Measurements from ENCODE around the gene RUVBL2.
A peak's percentile ranks its signal among the peaks of the same experiment; 100 is the strongest.

RUVBL2 gene

GRCh38 chr19:48989701-48990291 is 3.9 kb upstream of the RUVBL2 start:
- DNase-seq, result no peak

- no peak for DNase-seq
Observed at GRCh38 chr19:48990400-48990799, 3.3 kb upstream of the RUVBL2 start.

- DNase-seq, result no peak
Observed at GRCh38 chr19:48991011-48991609, 2.6 kb upstream of the RUVBL2 start.

DNA sequence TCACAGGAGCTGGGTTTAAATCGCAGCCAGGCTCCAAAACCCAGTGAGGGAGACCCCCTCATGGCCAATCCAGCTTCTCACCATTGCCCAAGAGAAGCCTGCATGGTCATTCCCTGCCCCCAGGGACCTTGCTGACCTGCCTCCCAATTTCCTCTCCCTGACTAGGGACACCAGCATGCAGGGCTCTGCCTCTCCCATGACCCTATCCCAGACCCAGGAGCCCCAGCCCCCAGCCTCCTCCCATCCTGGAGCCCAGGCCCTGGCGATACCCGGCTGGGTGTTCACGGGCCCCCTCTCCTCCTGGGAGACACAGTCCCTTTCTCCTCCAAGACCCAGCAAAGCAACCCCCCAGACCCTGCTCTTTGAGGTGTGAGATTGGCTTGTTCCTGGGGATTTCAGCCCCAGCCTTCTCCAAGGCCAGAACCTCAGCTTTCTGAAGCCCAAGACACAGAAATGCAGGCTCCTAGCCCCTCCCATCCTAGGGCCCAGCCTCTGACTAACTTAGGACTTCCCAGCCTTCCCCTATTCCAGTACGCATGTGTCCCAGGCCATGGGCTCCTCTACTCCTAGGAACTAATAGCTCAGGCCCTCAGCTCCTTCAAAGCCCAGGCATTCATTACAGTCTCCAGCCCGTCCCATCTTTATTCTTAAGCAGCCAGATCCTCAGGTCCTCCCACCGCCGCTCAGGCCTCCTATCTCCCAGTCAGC is 1.7 kb upstream of the RUVBL2 start:
- no peak for DNase-seq

DNA sequence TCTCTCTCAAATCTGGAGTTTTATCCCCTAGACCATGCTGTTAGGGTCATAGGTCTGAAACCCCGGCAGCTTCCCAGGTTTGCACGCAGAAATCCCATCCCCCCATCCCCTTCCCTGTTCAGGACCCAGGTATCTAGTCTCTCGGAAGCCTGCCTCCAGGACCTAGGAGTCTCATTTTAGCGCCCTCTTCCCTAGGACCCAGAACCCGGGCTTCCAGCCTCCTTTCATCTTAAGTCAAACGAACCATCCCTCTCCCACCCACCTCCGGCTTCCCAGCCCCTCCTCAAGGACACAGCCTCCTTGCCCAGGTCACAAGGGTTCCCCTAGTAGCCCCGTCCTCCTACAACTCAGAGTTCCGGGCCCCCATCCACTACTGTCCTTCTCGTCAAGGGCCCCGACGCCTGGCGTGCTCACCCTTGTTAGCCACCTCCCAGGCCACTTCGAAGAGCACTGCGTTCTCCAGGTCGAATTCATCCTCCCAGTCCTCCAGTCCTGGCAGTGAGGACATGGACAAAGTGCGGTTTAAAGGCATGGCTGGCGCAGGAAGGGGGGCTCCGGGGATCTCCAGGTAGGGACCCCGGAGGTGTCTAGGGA is 1.0 kb upstream of the RUVBL2 start:
- DNase-seq, result no peak

DNA sequence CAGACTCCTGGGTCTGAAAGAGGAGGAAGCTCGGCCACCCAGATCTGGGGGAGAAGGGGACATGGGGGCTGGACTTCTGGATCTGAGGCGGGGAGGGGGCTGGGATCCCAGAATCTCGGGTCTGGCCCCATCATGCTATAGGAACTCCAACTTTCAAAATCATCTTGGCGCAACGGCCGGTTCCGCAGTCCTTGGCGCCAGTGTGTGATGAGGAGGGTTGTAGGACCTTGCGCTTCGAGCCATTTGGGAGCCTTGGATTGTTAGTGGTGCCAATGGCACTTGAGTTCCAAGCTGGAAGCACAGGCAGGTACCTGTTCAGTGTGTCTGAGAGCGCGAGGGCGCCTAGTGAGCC is 324 bp downstream of the RUVBL2 start:
- no peak for DNase-seq

GRCh38 chr19:48997972-48998371 is 4.3 kb downstream of the RUVBL2 start:
- peak in 2 of 5 donors; percentile 41 to 51 for DNase-seq

DNA sequence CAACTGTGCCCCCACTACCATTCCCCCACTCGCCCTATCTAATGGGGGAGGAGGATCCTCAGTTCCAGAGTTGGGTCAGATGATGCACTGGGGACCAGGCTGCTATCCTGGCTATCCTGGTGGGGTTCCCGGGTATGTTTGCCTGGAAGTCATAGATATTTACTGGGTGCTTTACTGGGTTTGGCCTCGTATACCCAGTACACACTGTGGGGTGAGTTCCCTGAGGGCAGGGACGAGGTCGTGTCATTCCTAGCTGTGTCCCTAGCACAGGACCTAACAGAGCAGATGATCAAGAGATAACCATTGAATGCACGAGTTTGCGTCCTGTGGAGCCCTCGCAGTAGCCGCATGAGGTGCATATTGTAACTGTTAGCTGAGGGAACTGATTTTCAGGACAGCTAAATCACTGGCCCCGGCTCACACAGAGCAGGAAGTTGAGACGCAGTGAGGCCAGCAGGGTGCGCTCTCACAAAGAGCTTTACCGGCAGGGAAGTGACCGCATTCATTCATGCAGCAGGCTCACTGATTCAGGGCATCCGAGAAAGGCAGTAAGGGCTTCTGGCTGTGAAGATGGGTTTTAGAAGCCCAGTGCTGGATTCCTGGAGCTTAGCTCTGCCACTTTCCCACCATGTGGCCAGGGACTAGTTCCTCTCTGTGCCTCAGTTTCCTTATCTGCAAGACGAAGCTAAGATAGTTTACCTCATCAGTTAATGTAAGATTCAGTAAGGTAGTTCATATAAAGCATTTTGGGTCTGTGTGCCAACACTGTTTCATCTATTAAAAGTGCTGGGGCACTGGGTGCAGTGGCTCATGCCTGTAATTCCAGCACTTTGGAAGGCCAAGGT is 6.0 kb downstream of the RUVBL2 start:
- DNase-seq, result peak; percentile 33 to 66 (median 51)

GRCh38 chr19:49004133-49004532 is 10.4 kb downstream of the RUVBL2 start:
- no peak for DNase-seq

GRCh38 chr19:49004964-49005614 is 11.4 kb downstream of the RUVBL2 start:
- no peak for DNase-seq

GRCh38 chr19:49006905-49007304 is 13.2 kb downstream of the RUVBL2 start:
- no peak for DNase-seq

DNA sequence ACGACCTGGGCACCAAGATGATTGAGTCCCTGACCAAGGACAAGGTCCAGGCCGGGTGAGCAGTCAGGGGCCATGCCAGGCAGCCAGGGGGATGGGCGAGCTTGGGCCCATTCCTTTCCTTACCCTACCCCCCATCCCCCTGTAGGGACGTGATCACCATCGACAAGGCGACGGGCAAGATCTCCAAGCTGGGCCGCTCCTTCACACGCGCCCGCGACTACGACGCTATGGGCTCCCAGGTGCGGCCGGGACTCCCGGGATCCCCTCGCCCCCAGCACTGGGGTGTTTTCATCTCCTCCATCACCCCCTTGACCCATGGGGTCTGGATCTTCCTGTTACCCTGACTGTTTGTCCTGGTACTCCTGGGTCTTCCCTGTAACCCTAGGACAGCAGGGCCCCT is 16.1 kb downstream of the RUVBL2 start:
- no peak for DNase-seq

DNA sequence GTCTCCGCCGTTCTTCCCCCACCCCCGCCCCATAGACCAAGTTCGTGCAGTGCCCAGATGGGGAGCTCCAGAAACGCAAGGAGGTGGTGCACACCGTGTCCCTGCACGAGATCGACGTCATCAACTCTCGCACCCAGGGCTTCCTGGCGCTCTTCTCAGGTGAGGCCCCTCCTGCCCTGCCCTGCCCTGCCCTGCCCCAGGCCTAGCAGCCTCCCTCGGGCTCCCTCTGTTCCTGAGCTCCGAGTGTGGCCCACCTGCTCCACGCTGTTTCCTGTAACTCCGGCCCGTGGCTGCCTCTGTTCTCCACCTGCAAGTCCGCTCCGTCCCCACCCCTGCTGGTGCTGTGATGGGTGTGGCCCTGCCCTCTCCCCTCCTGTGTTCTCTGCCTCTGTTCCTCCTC is 16.8 kb downstream of the RUVBL2 start:
- DNase-seq, result no peak

DNA sequence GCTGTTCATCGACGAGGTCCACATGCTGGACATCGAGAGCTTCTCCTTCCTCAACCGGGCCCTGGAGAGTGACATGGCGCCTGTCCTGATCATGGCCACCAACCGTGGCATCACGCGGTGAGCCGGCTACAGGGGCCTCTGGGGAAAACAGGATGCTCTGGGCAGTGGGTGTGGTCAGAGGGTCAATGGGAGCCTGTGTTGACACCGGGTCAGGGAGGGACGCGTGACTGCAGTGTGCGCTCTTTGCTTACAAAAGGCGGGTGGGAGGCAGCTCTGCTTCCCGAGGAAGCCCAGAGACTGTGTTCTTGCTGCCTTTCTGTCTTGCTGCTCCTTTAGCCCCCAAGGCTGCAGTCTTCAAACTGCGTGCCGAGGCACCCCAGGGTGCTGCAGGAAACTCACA is 17.5 kb downstream of the RUVBL2 start:
- no peak for DNase-seq

DNA sequence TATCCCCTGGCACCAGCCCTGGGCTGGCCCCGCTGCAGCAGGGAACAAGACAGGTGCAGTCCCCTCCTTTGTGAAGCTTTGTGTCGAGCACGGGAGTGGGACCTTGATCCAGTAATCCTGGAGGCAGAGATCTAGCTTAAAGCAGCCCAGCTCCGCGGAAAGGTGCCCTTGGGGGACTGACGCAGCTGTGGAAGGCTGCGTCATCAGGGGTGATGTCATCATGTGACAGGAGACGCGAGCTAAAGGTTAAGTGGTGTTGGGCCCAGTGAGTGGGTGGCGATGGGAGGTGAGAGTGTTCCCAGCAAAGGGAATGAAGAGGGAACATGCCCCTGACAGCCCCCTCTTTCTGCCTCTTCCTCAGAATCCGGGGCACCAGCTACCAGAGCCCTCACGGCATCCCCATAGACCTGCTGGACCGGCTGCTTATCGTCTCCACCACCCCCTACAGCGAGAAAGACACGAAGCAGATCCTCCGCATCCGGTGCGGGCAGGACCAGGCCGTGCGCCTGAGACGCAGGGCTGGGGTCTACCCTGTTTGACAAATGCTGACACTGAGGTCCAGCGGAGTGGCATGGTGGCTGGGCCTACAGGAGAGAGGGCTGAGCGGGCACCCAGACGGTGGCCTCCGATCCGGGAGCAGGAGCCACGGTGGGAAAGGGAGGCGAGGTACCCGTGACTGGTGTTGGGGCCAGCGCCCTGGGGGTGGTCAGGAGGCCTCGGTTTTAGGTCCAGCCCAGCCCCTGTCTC is 20.6 kb downstream of the RUVBL2 start:
- DNase-seq, result no peak

- DNase-seq, result no peak
Observed at GRCh38 chr19:49014870-49015255, 21.2 kb downstream of the RUVBL2 start.

- DNase-seq, result no peak
Observed at GRCh38 chr19:49016067-49016839, 22.6 kb downstream of the RUVBL2 start.

DNA sequence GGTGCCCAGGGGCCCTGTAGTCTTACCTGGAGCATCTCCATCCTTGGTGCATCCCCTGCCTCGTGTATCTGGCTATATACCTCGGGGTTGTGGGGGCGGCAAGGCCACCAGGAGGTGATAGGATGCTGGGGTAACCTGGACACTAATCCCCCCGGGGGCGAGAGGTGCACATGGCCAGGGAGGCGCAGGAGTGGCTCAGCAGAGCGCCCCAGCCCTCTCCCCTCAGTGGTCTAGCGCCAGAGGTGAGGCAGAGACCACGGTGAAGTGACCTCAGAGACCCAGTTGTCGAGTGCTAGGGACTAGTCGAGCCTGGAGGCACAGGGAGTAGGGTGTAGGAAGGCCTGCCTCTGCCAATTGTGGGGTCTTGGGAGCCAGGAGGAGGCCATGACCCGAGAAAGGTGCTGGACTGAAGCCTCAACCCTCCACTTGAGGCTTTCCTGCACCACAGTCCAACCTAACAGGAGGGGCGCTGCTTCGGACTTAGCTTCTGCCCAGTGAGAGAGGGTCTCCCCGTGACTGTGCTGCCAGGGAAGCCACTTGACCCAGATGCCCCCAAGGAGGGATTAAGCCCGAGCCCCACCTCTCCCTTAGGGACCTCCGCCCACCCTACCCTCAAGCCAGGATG is 23.5 kb downstream of the RUVBL2 start, which contains the start of gene LHB:
TSS of gene LHB (minus strand) at position 51 of the 625 bp plus-strand sequence. CDS start at position 41, 10 bp downstream.
- DNase-seq, result no peak

- peak; percentile 42 to 61 (median 56) for DNase-seq
Observed at GRCh38 chr19:49017666-49018351, 24.1 kb downstream of the RUVBL2 start.
